NCI-H526 treated with DMSO at 0.1 percent for 48 hours (cell line): Measurements from ENCODE around the gene ACACA.

Source experiments
- DNase-seq: peaks from one replicate; lab custom pipeline; 2025; lab: John Stamatoyannopoulos, UW

The ACACA gene

DNA sequence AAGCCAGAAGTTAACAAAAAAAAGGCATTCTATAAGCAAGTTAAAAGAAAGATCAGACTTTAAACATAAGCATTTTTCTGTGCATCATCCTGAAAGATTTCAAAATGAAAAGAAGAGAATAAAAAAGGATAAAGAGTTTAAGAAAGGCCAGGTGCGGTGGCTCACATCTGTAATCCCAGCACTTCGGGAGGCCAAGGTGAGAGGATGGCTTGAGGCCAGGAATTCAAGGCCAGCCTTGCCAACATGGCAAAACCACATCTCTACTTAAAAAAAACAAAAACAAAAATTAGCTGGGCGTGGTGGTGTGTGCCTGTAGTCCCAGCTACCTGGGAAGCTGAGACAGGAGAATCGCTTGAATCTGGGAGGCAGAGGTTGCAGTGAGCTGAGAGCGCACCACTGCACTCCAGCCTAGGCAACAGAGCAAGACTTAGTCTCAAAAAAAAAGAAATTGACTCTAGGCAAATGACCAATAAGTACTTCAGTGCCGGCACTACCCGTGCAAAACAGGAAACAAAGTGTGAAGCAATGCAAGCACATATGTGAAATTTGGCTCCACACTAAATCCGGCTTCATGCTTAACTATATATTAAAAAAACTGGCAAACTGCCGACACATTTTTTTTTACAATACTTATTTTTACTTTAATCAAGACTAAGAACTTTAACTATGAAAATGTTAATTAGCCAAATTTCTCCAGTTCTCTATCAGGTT lies 114.1 kb downstream of the ACACA start:
- DNase-seq: no peak

DNA sequence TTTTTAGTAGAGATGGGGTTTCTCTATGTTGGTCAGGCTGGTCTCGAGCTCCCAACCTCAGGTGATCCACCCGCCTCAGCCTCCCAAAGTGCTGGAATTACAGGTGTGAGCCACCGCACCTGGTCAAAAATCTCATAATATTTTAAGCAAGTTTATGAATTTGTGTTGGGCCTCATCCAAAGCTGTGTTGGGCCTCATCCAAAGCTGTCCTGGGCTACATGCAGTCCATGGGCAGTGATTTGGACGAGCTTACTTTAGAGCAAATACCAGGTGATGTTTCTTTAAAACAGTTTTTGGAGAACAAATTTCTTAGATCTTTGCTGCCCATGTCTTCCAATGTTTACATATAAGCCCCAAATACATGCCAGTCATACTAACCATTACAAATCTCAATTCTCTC lies 115.3 kb downstream of the ACACA start:
- DNase-seq: no peak

DNA sequence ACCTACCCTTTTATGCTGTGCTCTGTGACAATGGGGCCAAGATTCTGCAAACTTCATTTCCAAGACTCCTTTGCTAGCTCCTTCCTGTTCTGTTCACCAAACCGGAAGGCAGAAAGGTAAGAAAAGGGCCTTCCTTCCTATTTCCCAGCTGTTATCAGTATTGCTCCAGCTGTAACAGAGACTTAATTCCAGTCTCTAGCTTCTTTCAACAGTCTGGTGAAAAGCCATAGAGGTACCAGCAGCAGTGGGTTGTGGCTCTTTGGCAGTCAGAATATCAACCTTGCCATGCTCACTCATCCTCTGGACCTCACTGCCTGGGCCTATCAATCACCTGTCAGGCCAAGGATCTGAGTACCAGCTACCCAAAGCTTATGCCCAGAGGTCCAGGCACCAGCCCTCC lies 120.2 kb downstream of the ACACA start:
- DNase-seq: no peak

DNA sequence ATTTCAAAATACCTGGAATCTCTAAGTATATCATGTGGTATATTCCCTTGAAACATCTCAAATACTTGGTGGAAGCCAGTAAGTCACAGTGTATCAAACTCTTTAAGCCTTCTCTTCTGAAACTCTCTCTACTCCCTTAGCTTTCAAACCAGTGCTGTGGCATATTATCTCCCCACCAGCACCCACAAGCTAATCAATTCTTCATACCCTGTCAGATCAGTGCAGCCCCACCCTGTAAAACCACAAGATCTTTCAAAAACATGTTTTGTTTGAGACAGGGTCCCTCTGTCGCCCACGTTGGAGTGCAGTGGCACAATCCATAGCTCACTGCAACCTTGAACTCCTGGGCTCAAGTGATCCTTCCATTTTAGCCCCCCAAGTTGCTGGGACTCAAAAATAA lies 122.4 kb downstream of the ACACA start:
- DNase-seq: no peak

DNA sequence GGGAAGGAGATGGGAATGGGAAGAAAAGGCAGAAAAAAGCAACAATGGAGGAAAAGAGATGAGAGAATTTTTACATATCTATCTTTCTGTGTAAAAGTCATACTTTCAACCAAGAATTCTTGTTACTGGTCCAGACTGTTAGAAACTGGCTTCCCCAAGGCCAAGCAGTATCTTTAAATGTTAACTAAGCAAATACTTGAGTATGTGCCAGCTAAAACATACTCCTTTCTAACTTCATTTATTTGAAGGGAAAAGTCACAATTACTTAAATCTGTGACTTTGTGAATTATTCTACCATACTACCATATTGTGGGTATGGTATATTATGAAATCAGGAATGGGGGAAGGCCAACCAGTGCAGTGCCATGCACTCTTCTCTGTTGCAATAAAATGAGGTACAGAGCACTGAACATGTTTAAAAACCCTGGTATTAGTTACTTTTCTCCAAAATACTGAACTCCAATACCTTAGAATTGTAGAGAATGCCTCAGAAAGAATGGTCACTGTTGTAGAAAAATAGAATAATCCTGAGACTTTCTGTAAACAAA lies 123.1 kb downstream of the ACACA start:
- DNase-seq: no peak

DNA sequence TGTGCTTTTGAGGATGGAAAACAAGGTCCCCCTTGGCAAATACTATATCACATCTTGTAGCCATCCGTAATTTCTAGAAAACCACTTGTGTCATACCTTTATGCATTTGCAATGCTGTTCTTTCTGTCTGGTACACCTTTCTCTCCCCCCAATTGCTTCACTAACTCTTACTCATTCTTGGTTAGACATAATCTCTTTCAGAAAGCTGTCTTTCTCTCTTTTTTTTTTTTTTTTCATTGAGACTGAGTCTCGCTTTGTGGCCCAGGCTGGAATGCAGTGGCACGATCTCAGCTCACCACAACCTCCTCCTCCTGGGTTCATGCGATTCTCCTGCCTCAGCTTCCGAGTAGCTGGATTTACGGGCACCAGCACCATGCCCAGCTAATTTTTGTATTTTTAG lies 125.8 kb downstream of the ACACA start:
- DNase-seq: no peak

DNA sequence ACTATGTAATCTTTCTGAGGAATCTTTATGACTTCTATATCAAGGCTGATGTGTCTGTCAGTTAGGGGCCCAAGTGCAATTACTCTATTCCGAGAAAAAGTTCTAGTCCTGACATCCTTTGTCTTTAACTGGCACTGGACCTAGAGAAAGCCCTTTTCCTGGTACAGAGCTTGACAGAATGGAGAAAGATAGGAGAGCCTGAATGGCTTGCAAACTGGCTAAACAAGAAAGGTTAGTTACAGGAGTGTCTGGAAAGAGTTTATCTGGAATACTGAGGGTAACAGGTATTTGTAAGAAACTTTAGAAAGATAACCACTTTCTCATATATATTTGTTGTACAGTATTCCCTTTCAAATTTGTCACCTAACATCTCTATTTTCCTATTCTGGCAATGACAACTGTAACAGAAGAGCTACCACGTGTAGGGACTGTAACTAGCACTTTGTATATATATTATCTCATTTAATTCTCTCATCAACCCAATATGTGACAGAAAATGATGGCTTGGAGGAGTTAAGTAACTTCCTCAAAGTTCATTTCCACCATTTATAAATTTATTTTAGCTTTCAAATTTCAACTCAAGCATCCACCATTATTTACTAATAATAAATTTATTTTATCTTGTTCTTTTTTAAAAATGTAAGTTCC lies 128.3 kb downstream of the ACACA start:
- DNase-seq: no peak

DNA sequence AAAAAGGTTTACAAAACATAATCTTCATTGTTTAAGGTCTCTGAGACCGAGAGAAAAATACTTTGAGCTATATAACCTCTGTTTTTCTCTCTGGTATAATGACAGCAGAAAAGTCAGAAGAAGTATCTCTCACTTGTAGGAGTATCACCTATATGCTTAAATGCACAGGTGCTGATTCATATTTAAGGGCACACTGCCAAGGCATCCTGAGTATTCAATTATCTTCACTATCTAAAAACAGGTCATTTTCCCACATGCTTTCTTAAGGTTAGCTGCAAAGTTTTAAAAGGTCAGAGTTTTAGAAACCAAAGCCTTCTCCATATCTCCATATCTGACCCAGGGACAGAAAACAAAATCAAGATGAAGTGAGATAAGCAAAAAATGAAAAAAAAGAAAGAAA lies 130.2 kb downstream of the ACACA start:
- DNase-seq: no peak

DNA sequence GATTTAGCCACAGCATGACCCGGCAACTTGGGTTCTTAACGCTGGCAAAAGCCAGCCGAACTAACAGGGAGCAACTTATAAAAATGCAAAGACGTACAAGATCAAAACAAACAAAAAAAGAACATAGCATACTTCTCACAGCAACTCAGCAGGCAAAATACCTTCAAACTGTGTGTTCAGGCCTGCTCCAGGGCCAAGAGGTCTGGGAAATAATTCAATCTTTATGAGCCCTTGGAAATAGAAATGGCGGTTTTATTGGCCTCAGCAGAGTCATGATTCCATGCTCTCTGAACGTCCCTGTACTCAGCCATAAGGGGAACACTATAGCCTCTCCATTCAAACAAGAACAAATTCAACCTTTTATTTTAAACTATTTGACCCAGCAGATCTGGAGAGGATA lies 132.2 kb downstream of the ACACA start:
- no peak for DNase-seq

DNA sequence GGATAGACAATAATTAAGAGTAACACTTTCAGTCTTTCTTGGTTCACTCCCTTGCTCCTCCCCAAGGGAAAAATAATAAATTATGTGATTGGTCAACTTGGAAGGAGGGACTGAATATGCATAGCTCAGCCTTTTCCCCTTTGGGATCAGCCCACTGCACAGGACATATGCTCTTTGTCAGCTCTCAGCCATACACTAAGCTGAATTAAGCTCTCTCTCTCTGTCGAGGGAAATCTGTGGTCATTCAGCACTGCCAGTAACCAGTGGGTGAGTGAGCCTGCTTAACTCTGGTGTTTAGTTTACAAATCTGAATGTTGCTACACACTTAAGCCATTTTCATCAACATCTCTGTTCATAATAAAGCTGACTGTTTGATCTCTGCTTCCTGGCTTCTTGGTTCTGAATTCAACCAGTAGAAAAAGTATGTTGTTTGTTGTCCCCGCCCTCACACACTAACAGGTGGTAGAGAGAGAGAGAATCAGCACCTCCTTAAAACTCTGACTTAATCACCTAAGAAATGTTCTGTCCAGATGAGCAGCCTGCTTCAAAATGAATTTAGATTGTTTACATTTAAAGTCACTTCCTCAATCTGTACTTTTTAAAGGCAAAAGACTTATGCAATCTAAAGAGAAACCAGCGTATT lies 133.1 kb downstream of the ACACA start:
- no peak for DNase-seq

DNA sequence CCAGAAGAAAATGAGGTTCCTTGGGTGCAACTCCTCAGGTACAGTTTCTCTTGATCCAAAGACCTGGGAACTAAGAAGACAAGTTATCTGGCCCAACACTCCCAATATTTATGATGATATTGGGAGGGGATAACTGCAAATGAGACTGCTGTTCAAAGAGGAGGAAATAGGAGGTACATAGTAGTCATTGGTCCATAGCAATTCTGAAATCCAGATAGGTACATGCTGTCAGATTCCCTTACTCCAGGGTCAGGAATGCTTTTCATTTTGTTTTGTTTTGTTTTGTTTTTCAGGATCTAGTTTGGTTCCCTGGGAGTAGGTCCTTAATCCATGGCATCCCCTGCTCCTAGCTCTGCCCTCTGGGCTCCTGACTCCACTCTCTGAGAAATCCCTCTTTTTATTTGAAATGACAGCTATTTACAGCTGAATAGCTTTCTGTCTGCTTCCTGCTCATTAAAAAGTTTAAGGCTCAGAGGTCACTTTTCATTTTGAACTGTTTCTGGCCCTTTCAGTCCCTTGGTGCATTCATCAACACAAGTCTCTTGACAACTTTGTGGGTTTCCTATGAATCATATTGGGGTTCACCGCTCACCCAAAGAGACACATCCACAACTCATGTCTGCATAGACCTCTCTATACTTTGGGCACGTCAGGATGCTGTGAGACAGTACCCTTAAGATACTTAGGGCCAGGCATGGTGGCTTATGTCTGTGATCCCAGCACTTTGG lies 141.0 kb downstream of the ACACA start:
- DNase-seq: no peak

DNA sequence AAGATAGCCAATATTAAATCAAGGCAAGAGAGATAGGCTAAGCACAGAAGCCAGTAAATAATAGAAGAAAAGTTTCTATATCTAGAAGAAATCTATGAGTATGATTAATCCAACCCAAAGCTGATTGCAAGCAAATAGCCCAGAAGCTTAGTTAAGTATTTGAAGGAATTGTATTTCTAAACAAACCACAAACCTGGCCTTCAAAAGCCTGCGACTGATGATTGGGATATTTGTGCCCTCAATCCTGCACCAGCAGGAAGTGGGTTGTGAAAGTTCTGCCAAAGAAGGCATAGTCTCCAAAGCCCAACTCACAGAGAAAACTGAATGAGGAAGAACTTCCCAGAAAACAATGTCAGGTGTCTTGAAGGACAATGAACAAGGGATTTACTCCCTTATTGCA lies 145.3 kb downstream of the ACACA start:
- no peak for DNase-seq

DNA sequence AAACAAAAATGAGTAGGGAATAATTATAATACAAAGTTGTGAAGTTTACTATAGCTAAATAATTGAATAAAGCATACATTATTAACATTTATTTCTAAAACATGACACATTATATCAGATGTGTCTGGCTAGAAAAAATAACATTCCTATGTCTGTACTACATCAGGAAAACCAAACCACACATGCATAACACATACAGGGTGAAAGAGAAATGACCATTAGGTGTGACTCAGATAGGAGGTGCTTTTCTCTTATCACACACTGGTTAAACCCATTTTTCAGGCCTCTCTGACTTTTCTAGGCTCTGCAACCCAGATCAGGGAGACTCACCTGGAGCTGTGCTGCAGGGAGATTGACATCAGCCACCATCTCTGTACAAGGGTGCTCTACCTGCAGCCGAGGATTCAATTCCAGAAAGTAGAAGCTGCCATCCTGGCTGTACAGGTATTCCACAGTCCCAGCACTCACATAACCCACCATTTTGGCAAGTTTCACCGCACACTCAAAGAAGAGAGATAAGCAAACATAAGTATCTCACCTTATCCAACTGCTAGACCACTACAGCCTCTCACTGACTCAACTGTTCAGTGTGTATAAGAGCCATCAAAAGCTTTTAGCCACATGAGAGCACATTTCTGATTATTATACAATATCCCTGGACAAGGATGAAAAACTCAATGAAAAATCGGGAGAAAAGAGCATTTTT lies 147.5 kb downstream of the ACACA start:
- DNase-seq: no peak

DNA sequence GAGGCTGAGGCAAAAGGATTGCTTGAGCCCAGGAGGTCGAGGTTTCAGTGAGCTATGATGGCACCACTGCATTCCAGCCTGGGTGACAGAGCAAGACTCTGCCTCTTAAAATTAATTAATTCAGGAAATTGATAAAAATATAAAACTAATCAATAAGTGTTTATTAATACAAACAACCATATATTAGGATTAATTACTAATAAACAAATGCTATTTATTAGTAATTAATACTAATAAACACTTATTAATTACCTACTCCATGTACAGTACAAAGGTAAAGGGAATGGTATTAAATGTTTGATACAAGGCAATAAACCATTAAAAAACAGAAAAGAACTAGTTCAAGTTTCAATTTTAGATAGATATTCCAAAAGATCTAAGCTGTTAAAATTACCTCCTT lies 150.0 kb downstream of the ACACA start:
- no peak for DNase-seq

DNA sequence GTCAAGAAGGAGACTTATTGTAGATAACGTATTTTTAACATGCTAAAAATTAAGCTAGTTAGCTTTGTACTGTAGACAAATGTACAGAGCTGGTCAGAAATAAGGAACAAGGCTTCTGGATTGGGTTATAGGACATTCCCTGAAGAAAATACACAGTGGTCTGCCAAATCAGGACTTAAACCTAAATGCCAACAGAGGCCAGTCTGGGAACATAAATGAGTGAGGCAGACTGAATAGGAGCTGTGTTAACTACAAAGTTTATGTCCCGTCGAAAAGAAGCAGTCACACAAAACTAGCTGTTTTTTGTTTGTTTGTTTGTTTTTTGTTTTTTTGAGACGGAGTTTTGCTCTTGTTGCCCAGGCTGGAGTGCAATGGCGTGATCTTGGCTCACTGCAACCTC lies 151.2 kb downstream of the ACACA start:
- DNase-seq: no peak

DNA sequence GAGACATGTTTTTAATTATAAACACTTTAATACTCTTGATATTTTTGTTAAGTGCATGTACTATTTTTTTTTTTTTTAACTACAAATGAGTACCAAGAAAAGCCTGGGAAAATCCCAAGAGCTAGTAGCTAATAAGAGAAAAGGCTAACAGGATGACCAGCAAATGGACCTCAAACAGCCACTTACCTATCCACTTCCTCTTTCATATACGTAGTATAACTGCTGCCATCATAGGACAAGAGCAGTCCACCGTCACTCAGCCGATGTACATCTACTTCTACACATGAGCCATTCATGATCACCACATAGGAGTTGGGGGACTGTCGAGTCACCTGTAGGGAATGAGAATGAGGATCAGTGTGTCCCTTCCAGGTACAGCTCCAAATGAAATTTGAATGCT lies 158.8 kb downstream of the ACACA start:
- no peak for DNase-seq

DNA sequence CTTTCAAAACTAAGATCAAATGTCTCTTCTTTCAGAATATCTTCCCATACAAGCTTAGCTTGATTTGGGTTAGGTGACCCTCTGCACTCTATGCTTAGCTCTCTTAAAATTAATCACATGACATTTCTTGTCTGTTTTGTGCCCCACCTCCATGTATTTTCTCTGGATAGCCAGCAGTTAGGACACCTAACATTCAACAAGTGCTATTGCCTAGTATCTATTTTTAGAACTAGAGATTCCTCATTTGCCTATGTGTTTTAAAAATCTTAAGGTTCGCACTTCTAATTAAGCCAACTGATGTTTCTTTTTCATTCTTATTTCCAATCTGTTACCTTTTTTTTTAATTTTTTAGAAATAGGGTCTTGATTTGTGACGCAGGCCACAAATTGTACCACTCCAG lies 160.6 kb downstream of the ACACA start:
- DNase-seq: no peak

DNA sequence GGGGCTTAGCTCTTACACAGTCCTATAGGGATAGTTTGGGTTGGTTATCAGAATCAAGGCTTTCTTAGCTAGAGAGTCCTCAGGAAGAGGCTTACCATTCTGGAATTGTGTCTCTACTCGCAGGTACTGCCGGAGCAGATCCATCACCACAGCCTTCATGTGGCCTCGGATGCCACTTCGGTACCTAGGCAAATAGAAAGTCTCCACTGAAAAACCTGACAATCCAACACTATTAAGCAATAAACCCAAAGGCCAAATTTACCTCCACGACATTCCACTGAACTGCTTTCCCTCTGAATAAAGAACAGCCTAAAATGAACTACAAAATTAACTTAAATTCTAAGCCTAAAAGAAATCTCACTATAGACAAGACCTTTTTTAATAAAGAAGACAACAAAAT lies 166.3 kb downstream of the ACACA start:
- no peak for DNase-seq

DNA sequence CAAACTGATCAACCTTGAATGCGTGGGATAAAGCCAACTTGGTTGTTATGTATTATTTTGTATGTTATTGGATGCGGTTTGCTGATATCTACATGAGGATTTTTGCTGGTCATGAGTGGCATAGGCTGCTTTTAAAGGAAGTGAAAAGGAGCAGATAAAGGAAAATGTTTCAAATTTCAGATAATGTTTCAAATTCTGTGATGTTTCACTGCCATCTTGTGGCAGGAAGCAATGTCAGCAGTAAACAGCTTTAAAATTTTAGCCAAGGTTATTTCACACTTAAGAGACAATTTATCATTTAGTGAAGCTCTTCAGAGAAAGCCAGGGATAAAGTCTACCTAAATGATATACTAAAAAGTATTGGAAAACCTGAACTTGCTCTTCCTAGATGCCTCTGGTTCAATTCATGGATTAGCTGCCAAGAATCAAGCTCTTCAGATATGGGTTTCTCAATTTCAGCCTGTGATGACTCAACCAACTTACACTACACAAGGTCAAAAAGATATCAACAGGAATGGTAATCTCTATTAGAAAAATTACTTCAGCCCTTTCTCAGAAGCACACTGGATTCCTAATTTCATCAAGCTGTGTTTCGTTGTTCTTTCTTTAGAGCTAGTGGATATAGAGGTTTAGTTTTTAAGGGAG lies 166.8 kb downstream of the ACACA start:
- no peak for DNase-seq

DNA sequence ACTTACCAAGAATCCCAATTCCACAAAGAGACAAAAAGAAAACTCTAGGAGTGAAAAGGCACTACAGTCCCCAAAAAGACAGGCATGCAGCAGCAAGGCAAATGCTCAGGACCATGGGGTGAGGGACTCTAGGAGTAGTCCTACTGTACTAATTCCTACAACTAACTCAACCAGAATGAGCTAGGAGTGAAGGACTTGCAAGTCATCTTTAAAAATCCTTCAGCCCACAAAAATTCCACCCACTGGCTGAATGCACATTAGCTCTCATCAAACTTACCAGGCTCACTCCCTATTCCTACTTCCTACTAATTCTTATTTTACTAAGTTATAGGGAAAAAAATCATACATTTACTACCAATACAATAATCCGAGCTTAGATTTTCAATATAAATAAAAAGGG lies 172.5 kb downstream of the ACACA start:
- DNase-seq: no peak

DNA sequence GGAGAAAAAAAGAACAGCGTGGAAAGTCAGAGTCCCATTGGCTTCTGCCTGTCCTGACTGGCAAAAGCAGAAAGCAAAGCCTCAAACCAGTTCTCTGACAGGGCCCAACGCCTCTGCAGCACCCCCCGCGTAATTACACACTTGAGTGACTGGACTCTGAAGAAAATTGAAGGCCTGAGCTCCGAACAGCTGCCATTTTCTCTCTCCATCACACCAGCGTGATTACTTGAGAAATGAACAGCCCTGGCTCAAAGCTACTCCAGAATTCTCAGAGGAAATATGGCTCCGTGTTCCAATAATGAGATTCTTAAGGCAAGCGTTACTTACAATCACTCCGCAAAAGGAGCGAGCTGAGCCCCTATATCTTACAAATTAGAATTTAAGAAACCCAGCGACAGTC lies 173.6 kb downstream of the ACACA start:
- DNase-seq: no peak

DNA sequence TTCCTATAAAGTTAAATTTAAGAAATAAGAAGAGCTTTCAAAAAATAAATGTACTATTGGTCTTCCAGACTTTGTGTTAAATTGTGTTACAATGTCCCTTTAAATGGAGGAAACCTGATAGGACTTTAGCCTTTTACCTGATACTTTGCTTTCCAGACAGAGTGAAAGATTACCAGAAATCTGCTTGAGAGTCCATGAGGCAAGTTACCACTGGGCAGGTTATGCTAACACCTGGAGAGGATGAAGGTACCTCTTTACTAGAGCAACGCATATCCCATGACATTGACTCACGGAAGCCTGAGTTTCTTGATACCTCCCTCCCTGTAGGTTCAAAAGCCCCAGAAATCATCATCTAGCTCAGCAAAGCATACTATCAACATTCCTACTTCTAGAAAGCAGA lies 174.7 kb downstream of the ACACA start:
- DNase-seq: no peak
